Tibial artery (tissue), 4 donors: ENCODE results near the gene SLIT3.

Experiments used
- DNase-seq, 2 donors: peaks; one replicate each; pipeline ENCODE4 v3.0.0-alpha.2; 2019
- H3K27ac ChIP-seq, 2 donors: fragments of 200-600 bp; sonication (generic) in 1 of 2; 1 replicate in 1 of 2; 2 replicates in 1 of 2; pipeline ENCODE4 v1.5.1; 2018 to 2019; ENCODE audit warnings: mild to moderate bottlenecking in 1 of 2
- H3K27me3 ChIP-seq, 2 donors: fragments of 200-600 bp; sonication (generic) in 1 of 2; one replicate each; pipeline versions ENCODE4 v1.5.1 to v1.6.0; 2016 to 2019
- H3K36me3 ChIP-seq, 3 donors: fragments of 200-600 bp; sonication (generic) in 2 of 3; one replicate each; pipeline ENCODE4 v1.5.1; 2016 to 2019; ENCODE audit warnings: mild to moderate bottlenecking in 2 of 3
- H3K4me1 ChIP-seq, 4 donors: fragments of 200-600 bp; sonication (generic) in 2 of 4; 1 replicate in 3 of 4; 2 replicates in 1 of 4; pipeline ENCODE4 v1.5.1; 2016 to 2019
- H3K4me3 ChIP-seq, 2 donors: fragments of 200-600 bp; sonication (generic) in 1 of 2; 1 replicate in 1 of 2; 2 replicates in 1 of 2; pipeline ENCODE4 v1.5.1; 2018 to 2019; ENCODE audit warnings: mild to moderate bottlenecking in 2 of 2
- H3K9me3 ChIP-seq, 3 donors: fragments of 200-600 bp; sonication (generic) in 1 of 3; one replicate each; pipeline ENCODE4 v1.5.1; 2016 to 2019
- CTCF ChIP-seq, 2 experiments: fragments of 200-600 bp in 1 of 2; fragments of 450-650 bp in 1 of 2; IDR thresholded peaks; one replicate each; pipeline ENCODE4 v1.5.1; 2017 to 2019; ENCODE audit warnings: antibody characterized with exemption in 2 of 2, mild to moderate bottlenecking in 1 of 2, moderate library complexity in 1 of 2
- intact Hi-C: fragments of 100-400 bp; cut with DNase I; formaldehyde crosslinking; loops from one replicate; pipeline ENCODE4 v1.15.0; 2023; ENCODE audit warnings: low total_unique reads

The SLIT3 gene

GRCh38 chr5:168936511-168936910, 364.4 kb downstream of the SLIT3 start:
- H3K27me3 ChIP-seq, result no peaks in the 10 kb centered on the region
- no peak overlapping the region for H3K27ac ChIP-seq
- no peak for TF ChIP-seq CTCF (IDR thresholded peaks at IDR 0.05)
- no peak for DNase-seq
- H3K4me1 ChIP-seq, result peaks cover 0 to 15% (median 5%) of the 10 kb centered on the region in 4 donors
- no peak overlapping the region for H3K4me3 ChIP-seq
- intact Hi-C loops, result no loop called here
- H3K9me3 ChIP-seq, result no peaks in the 10 kb centered on the region
- H3K36me3 ChIP-seq, result no peaks in the 10 kb centered on the region

- intact Hi-C loops, result no loop called here
- Histone ChIP-seq H3K9me3 (no peaks in the 10 kb centered on the region), H3K27me3 (no peaks in the 10 kb centered on the region), H3K4me1 (peaks cover 0 to 22% (median 10%) of the 10 kb centered on the region in 4 donors), H3K4me3 (no peak overlapping the region), H3K36me3 (no peaks in the 10 kb centered on the region), H3K27ac (no peak overlapping the region)
- no peak for TF ChIP-seq CTCF (IDR thresholded peaks at IDR 0.05)
- DNase-seq, result no peak
Measured at GRCh38 chr5:168935183-168935582, 365.8 kb downstream of the SLIT3 start.

- Histone ChIP-seq H3K27ac (no peak overlapping the region), H3K9me3 (no peaks in the 10 kb centered on the region), H3K4me3 (no peak overlapping the region), H3K4me1 (peaks cover 0 to 22% (median 10%) of the 10 kb centered on the region in 4 donors), H3K36me3 (no peaks in the 10 kb centered on the region), H3K27me3 (no peaks in the 10 kb centered on the region)
- intact Hi-C loops, result no loop called here
- DNase-seq, result no peak
- no peak for TF ChIP-seq CTCF (IDR thresholded peaks at IDR 0.05)
Measured at GRCh38 chr5:168934169-168934568, 366.8 kb downstream of the SLIT3 start.

- no peaks in the 10 kb centered on the region for H3K9me3 ChIP-seq
- peaks cover 0 to 29% (median 10%) of the 10 kb centered on the region in 4 donors for H3K4me1 ChIP-seq
- no peaks in the 10 kb centered on the region for H3K27me3 ChIP-seq
- intact Hi-C loops, result no loop called here
- no peak overlapping the region for H3K4me3 ChIP-seq
- H3K27ac ChIP-seq, result peak overlapping the region in 1 of 2 donors; percentile 65
- H3K36me3 ChIP-seq, result no peaks in the 10 kb centered on the region
- no peak for TF ChIP-seq CTCF (IDR thresholded peaks at IDR 0.05)
- DNase-seq, result no peak
Measured at GRCh38 chr5:168932400-168933189, 368.3 kb downstream of the SLIT3 start.

GRCh38 chr5:168931638-168932345, 369.1 kb downstream of the SLIT3 start:
- Histone ChIP-seq H3K27ac (peak overlapping the region in 1 of 2 donors; percentile 65), H3K4me3 (no peak overlapping the region), H3K9me3 (no peaks in the 10 kb centered on the region), H3K4me1 (peaks cover 0 to 29% (median 10%) of the 10 kb centered on the region in 4 donors), H3K27me3 (no peaks in the 10 kb centered on the region), H3K36me3 (no peaks in the 10 kb centered on the region)
- no peak for DNase-seq
- no peak for TF ChIP-seq CTCF (IDR thresholded peaks at IDR 0.05)
- intact Hi-C loops, result no loop called here
